ENCODE results near the gene OR4Q3.
"Not testable (repeated sequence)": the region's sequence is repeated elsewhere in the genome, so short reads cannot be mapped to it uniquely, and the experiment has no call there.

The OR4Q3 gene

GRCh38 chr14:19771895-19772430 is 28.6 kb downstream of the OR4Q3 start:
- no peak for TF ChIP-seq TAF1 (IDR thresholded peaks at IDR 0.05; ENCODE audit: borderline replicate concordance, insufficient read depth, low read length)
- no peak for TF ChIP-seq FOXP2 (optimal IDR thresholded peaks at IDR 0.05; ENCODE audit: borderline replicate concordance, extremely low read depth, extremely low read length, insufficient read depth)
- TF ChIP-seq POLR2AphosphoS5 (IDR thresholded peaks at IDR 0.05; ENCODE audit: low read depth, low read length): no peak
- no peak for TF ChIP-seq SIN3A (IDR thresholded peaks at IDR 0.05; ENCODE audit: borderline replicate concordance, insufficient read depth, low read length)
- no peak for TF ChIP-seq REST (IDR thresholded peaks at IDR 0.05; ENCODE audit: insufficient read depth in 1 of 2, low read depth in 2 of 2, low read length in 2 of 2)

GRCh38 chr14:19773204-19773603 is 29.8 kb downstream of the OR4Q3 start, which contains the start of gene OR4M1:
TSS of gene OR4M1 (plus strand) at chr14:19773504. CDS start at chr14:19780323, 6,819 bp downstream.
- not testable (repeated sequence) for TF ChIP-seq POLR2AphosphoS5 (IDR thresholded peaks at IDR 0.05; ENCODE audit: low read depth, low read length); SIN3A (IDR thresholded peaks at IDR 0.05; ENCODE audit: borderline replicate concordance, insufficient read depth, low read length); FOXP2 (optimal IDR thresholded peaks at IDR 0.05; ENCODE audit: borderline replicate concordance, extremely low read depth, extremely low read length, insufficient read depth)

GRCh38 chr14:19775587-19775986 is 32.2 kb downstream of the OR4Q3 start:
- TF ChIP-seq SIN3A (IDR thresholded peaks at IDR 0.05; ENCODE audit: borderline replicate concordance, insufficient read depth, low read length) (no peak), FOXP2 (optimal IDR thresholded peaks at IDR 0.05; ENCODE audit: borderline replicate concordance, extremely low read depth, extremely low read length, insufficient read depth) (no peak), POLR2AphosphoS5 (IDR thresholded peaks at IDR 0.05; ENCODE audit: low read depth, low read length) (no peak), TAF1 (IDR thresholded peaks at IDR 0.05; ENCODE audit: borderline replicate concordance, insufficient read depth, low read length) (no peak), REST (IDR thresholded peaks at IDR 0.05; ENCODE audit: insufficient read depth in 1 of 2, low read depth in 2 of 2, low read length in 2 of 2) (no peak)

Measured in PFSK-1 (cell line).